ENCODE results near the gene SIGLEC8. TPM values are rescaled to one million over a fixed set of nuclear protein-coding genes. Genes with fewer than 3 reads are reported as not detected.
A peak's percentile ranks its signal among the peaks of the same experiment; 100 is the strongest.

SIGLEC8 gene
- total RNA-seq, 1 experiment from 2014 or later, result not detected

GRCh38 chr19:51489113-51489512, 30.9 kb upstream of the SIGLEC8 start:
- Histone ChIP-seq H3K36me3 (ENCODE audit: low read depth, low read length) (no peaks in the 10 kb centered on the region), H3K4me2 (ENCODE audit: low read length) (no peak overlapping the region), H3K79me2 (ENCODE audit: low read length) (no peaks in the 10 kb centered on the region), H3K27ac (ENCODE audit: low read length) (no peak overlapping the region), H3K27me3 (ENCODE audit: low read length) (peaks cover 38% of the 10 kb centered on the region; the same call in 1 of the 2 replicates), H3K9ac (ENCODE audit: low read length) (no peak overlapping the region), H3K9me2 (replicated peaks; ENCODE audit: low read length) (no peaks in the 10 kb centered on the region), H3K4me1 (ENCODE audit: insufficient read depth, low read length) (peaks cover 8% of the 10 kb centered on the region), H3K9me3 (ENCODE audit: low read length) (no peaks in the 10 kb centered on the region), H2AFZ (ENCODE audit: low read length) (no peak overlapping the region), H4K20me1 (ENCODE audit: low read length) (no peaks in the 10 kb centered on the region), H3K4me3 (ENCODE audit: low read length) (no peak overlapping the region), H3F3A (ENCODE audit: low read length, unreplicated experiment) (no peaks in the 10 kb centered on the region)
- peak; percentile 44 for DNase-seq
- TF ChIP-seq EZH2 (IDR thresholded peaks at IDR 0.05; ENCODE audit: low read length, unreplicated experiment) (no peak), CTCF (conservative IDR thresholded peaks at IDR 0.05; ENCODE audit: low read depth, low read length) (no peak), EZH2phosphoT487 (IDR thresholded peaks at IDR 0.05; ENCODE audit: borderline replicate concordance, low read length) (no peak)
- no TSS peak for BruUV-seq (replicated peaks)
- ChIA-PET POLR2A (ENCODE audit: unreplicated experiment) (no interaction called here), CTCF (no interaction called here)
- intact Hi-C loops (cut with micrococcal nuclease), result no loop called here
- ATAC-seq, result no peak

GRCh38 chr19:51488491-51488890, 30.2 kb upstream of the SIGLEC8 start:
- CTCF ChIA-PET, result interaction anchor here (0.5 kb wide), 1 partner anchor 168 kb away, joined by 3 read pairs; no protein-coding TSS in a partner anchor
- DNase-seq (no peak), ATAC-seq (no peak)
- intact Hi-C loops (cut with micrococcal nuclease), result no loop called here
- H3K4me1 ChIP-seq (ENCODE audit: insufficient read depth, low read length), result peaks cover 8% of the 10 kb centered on the region
- no peak overlapping the region for H3K4me3 ChIP-seq (ENCODE audit: low read length)
- H3K4me2 ChIP-seq (ENCODE audit: low read length), result no peak overlapping the region
- H3K36me3 ChIP-seq (ENCODE audit: low read depth, low read length), result no peaks in the 10 kb centered on the region
- no peaks in the 10 kb centered on the region for H3K9me3 ChIP-seq (ENCODE audit: low read length)
- no peak overlapping the region for H3K27ac ChIP-seq (ENCODE audit: low read length)
- POLR2A ChIA-PET (ENCODE audit: unreplicated experiment), result no interaction called here
- H3F3A ChIP-seq (ENCODE audit: low read length, unreplicated experiment), result no peaks in the 10 kb centered on the region
- no peaks in the 10 kb centered on the region for H3K79me2 ChIP-seq (ENCODE audit: low read length)
- no peaks in the 10 kb centered on the region for H3K9me2 ChIP-seq (replicated peaks; ENCODE audit: low read length)
- peaks cover 37% of the 10 kb centered on the region; the same call in 1 of the 2 replicates for H3K27me3 ChIP-seq (ENCODE audit: low read length)
- BruUV-seq (replicated peaks), result no TSS peak
- H2AFZ ChIP-seq (ENCODE audit: low read length), result no peak overlapping the region
- TF ChIP-seq EZH2 (IDR thresholded peaks at IDR 0.05; ENCODE audit: low read length, unreplicated experiment), result no peak
- TF ChIP-seq EZH2phosphoT487 (IDR thresholded peaks at IDR 0.05; ENCODE audit: borderline replicate concordance, low read length), result no peak
- no peak for TF ChIP-seq CTCF (conservative IDR thresholded peaks at IDR 0.05; ENCODE audit: low read depth, low read length)
- H3K9ac ChIP-seq (ENCODE audit: low read length), result no peak overlapping the region
- no peaks in the 10 kb centered on the region for H4K20me1 ChIP-seq (ENCODE audit: low read length)

- ChIA-PET POLR2A (ENCODE audit: unreplicated experiment) (interaction anchor here (0.6 kb wide), 1 partner anchor 11 kb away, joined by 3 read pairs; no protein-coding TSS in a partner anchor), CTCF (interaction anchor here (0.7 kb wide), 1 partner anchor 175 kb away, joined by 4 read pairs; no protein-coding TSS in a partner anchor)
- no peak for DNase-seq
- Histone ChIP-seq H3K9me3 (ENCODE audit: low read length) (no peaks in the 10 kb centered on the region), H2AFZ (ENCODE audit: low read length) (no peak overlapping the region), H3K27ac (ENCODE audit: low read length) (no peak overlapping the region), H3K4me3 (ENCODE audit: low read length) (no peak overlapping the region), H3K79me2 (ENCODE audit: low read length) (no peaks in the 10 kb centered on the region), H3K4me2 (ENCODE audit: low read length) (no peak overlapping the region), H3K9ac (ENCODE audit: low read length) (no peak overlapping the region), H3K9me2 (replicated peaks; ENCODE audit: low read length) (no peaks in the 10 kb centered on the region), H3K4me1 (ENCODE audit: insufficient read depth, low read length) (peaks cover 8% of the 10 kb centered on the region), H3K36me3 (ENCODE audit: low read depth, low read length) (no peaks in the 10 kb centered on the region), H3K27me3 (ENCODE audit: low read length) (peaks cover 20% of the 10 kb centered on the region; the same call in 1 of the 2 replicates), H3F3A (ENCODE audit: low read length, unreplicated experiment) (no peaks in the 10 kb centered on the region), H4K20me1 (ENCODE audit: low read length) (no peaks in the 10 kb centered on the region)
- intact Hi-C loops (cut with micrococcal nuclease), result no loop called here
- ATAC-seq, result no peak
- BruUV-seq (replicated peaks), result no TSS peak
- TF ChIP-seq EZH2phosphoT487 (IDR thresholded peaks at IDR 0.05; ENCODE audit: borderline replicate concordance, low read length), result no peak
- no peak for TF ChIP-seq EZH2 (IDR thresholded peaks at IDR 0.05; ENCODE audit: low read length, unreplicated experiment)
- no peak for TF ChIP-seq CTCF (conservative IDR thresholded peaks at IDR 0.05; ENCODE audit: low read depth, low read length)
Observed at GRCh38 chr19:51485960-51486660, 27.9 kb upstream of the SIGLEC8 start.

Measured in PC-3 (cell line).